Activated naive CD8-positive, alpha-beta T cell treated with anti-CD3 and anti-CD28 coated beads for 36 hours (primary cell): ENCODE results near the gene ELAVL1. TPM values are rescaled to one million over a fixed set of nuclear protein-coding genes. Genes with fewer than 3 reads are reported as not detected.

Source experiments
- DNase-seq: peaks from one replicate; pipeline ENCODE4 v3.0.0; 2021
- H3K27ac Mint-ChIP-seq: one replicate; pipeline ENCODE4 v1.8.0; 2022; ENCODE audit warnings: mild to moderate bottlenecking, moderate library complexity, mixed read lengths
- H3K27me3 Mint-ChIP-seq: one replicate; pipeline ENCODE4 v1.8.0; 2022; ENCODE audit warnings: mild to moderate bottlenecking, mixed read lengths
- H3K36me3 Mint-ChIP-seq: one replicate; pipeline ENCODE4 v1.8.0; 2021; ENCODE audit warnings: mild to moderate bottlenecking, mixed read lengths
- H3K4me1 Mint-ChIP-seq: one replicate; pipeline ENCODE4 v1.8.0; 2021; ENCODE audit warnings: mixed read lengths
- H3K4me3 Mint-ChIP-seq: one replicate; pipeline ENCODE4 v1.8.0; 2022; ENCODE audit warnings: mild to moderate bottlenecking, moderate library complexity, mixed read lengths
- H3K9me3 Mint-ChIP-seq: one replicate; pipeline ENCODE4 v1.8.0; 2022; ENCODE audit warnings: mixed read lengths
- total RNA-seq, 2 experiments: library from RNA; stranded (reverse); gene quantifications; one replicate each; pipeline ENCODE4 v1.2.3, GENCODE V29; 2021

Gene ELAVL1
- total RNA-seq, 2 experiments from 2014 or later: 169 to 172 TPM

- H3K36me3 Mint-ChIP-seq: peaks cover 24% of the 10 kb centered on the region
- H3K9me3 Mint-ChIP-seq: no peaks in the 10 kb centered on the region
- no peak for DNase-seq
- H3K4me1 Mint-ChIP-seq: peaks cover 59% of the 10 kb centered on the region
- no peak overlapping the region for H3K27ac Mint-ChIP-seq
- no peak overlapping the region for H3K4me3 Mint-ChIP-seq
- no peaks in the 10 kb centered on the region for H3K27me3 Mint-ChIP-seq
Measured at GRCh38 chr19:7997809-7998480, 7.5 kb downstream of the ELAVL1 start.

DNA sequence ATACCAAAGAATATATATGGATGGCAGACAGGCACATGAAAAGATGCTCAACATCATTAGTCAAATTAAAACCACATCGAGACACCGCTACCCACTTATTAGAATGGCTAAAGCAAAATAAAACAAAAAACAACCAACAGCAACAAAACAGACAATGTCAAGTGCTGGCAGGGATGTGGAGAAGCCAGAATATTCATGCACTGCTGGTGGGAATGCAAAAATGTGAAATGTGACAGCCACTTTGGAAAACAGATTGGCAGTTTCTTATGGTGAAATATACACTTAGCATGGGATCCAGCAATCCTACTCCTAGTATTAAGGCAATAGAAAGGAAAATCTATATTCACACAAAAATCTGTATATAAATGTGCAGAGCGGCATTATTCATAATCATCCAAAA, 8.6 kb downstream of the ELAVL1 start:
- no peak for DNase-seq
- Mint-ChIP-seq H3K4me3 (no peak overlapping the region), H3K4me1 (peaks cover 53% of the 10 kb centered on the region), H3K27me3 (no peaks in the 10 kb centered on the region), H3K9me3 (no peaks in the 10 kb centered on the region), H3K27ac (no peak overlapping the region), H3K36me3 (peaks cover 16% of the 10 kb centered on the region)

DNA sequence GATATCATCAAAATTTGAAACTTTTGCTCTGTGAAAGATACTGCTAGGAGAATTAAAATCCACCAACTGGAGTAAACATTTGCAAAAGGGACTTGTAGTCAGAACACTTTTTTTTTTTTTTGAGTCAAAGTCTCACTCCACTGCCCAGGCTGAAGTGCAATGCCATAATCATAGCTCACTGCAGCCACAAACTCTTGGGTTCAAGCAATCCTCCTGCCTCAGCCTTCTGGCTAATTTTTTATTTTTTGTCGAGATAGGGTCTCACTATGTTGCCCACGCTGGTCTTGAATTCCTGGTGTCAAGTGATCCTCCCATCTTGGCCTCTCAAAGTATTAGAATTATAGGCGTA, 9.7 kb downstream of the ELAVL1 start:
- Mint-ChIP-seq H3K9me3 (no peaks in the 10 kb centered on the region), H3K4me1 (peaks cover 43% of the 10 kb centered on the region), H3K27me3 (no peaks in the 10 kb centered on the region), H3K27ac (no peak overlapping the region), H3K4me3 (no peak overlapping the region), H3K36me3 (peaks cover 17% of the 10 kb centered on the region)
- DNase-seq: no peak

DNA sequence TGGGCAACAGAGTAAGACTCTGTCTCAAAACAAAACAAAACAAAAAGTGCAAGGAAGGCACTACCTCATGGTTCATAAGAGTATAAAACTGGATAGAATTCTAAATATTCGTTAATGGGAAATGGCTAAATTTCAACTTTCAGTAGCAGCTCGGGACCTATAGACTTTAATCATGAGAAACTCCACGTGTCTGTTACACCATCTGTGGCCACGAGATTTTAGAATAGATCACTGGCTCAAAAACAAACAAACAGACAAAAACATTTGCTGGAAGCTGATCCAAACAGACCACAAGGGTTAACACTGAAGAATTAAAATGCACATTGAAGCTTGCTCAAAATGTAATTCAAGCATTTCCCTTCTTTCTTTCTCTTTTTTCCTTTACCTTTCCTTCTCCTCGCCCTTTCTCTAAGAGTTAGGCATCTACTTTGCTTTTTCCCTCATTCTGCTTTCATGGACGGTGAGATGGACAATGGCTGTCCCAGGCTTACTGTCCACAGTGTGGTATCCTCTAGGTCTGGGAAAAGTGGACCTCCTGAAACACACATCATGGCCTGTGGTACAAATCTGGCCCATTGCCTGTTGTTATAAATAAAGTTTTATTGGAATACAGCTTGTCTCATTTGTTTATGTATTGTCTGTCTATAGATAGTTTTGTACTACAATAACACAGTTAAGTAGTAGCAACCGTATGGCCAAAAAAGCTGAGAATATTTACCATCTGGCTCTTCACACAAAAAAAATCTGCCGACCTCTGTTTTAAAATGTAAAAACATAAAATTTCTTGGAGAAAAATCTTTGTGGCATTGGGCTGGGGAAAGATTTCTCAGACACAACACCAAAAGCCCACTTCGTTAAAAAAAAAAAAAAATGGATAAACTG, 10.3 kb downstream of the ELAVL1 start:
- no peak overlapping the region for H3K4me3 Mint-ChIP-seq
- peaks cover 16% of the 10 kb centered on the region for H3K36me3 Mint-ChIP-seq
- H3K4me1 Mint-ChIP-seq: peaks cover 42% of the 10 kb centered on the region
- H3K9me3 Mint-ChIP-seq: no peaks in the 10 kb centered on the region
- no peak overlapping the region for H3K27ac Mint-ChIP-seq
- DNase-seq: no peak
- no peaks in the 10 kb centered on the region for H3K27me3 Mint-ChIP-seq

- Mint-ChIP-seq H3K36me3 (peaks cover 11% of the 10 kb centered on the region), H3K4me3 (no peak overlapping the region), H3K27ac (no peak overlapping the region), H3K9me3 (no peaks in the 10 kb centered on the region), H3K27me3 (no peaks in the 10 kb centered on the region), H3K4me1 (peaks cover 36% of the 10 kb centered on the region)
- DNase-seq: no peak
Measured at GRCh38 chr19:7994114-7994513, 11.3 kb downstream of the ELAVL1 start.

DNA sequence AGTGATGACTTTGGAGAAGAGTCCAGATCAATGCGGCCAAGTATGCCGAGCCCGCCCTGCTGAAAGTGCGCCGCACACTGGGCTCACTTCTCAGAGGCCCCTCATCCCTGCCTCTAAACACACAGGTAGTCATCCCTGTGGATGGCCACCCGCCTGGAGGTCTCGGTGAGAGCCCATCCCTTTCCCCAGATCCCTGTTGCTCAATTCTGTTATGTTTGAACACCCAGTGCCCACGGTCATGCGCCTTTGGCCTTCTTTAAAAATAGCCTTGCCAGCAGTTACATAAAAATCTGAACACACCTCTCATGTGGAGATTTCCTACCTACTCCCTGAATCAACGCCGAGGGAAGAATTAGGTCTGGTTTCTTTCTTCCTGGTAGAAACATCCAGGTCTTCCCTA, 11.9 kb downstream of the ELAVL1 start:
- peaks cover 36% of the 10 kb centered on the region for H3K4me1 Mint-ChIP-seq
- H3K9me3 Mint-ChIP-seq: no peaks in the 10 kb centered on the region
- no peak for DNase-seq
- no peak overlapping the region for H3K4me3 Mint-ChIP-seq
- H3K27ac Mint-ChIP-seq: no peak overlapping the region
- no peaks in the 10 kb centered on the region for H3K27me3 Mint-ChIP-seq
- H3K36me3 Mint-ChIP-seq: peaks cover 14% of the 10 kb centered on the region

GRCh38 chr19:7992575-7992974, 12.9 kb downstream of the ELAVL1 start:
- Mint-ChIP-seq H3K27me3 (no peaks in the 10 kb centered on the region), H3K9me3 (no peaks in the 10 kb centered on the region), H3K27ac (no peak overlapping the region), H3K4me1 (peaks cover 31% of the 10 kb centered on the region), H3K4me3 (no peak overlapping the region), H3K36me3 (peaks cover 22% of the 10 kb centered on the region)
- DNase-seq: no peak

DNA sequence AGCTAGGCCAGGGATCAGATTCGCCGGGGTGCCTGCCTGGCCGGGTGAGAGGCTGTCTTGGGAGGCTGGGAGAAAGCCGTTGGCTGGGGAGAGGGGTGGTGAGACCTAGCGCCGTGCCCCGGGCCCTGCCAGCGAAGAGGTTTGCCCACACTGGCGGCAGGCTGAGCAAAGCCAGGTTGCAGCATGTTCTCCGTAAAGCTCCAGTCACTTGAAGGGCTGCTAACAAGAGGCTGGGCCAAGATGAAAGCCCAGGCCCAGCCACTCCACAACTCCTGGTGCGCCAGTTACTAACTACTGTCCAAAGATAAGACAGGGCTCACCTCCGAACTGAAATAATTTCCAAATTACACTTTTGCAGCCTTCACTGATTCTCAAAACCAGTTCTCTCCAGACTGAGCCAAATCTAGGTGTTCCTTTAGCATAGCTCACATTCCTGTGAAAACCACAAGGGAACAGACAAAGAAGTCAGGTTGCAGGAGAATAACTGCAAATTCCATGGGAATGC, 16.3 kb downstream of the ELAVL1 start:
- Mint-ChIP-seq H3K9me3 (no peaks in the 10 kb centered on the region), H3K4me3 (no peak overlapping the region), H3K27me3 (no peaks in the 10 kb centered on the region), H3K36me3 (peaks cover 25% of the 10 kb centered on the region), H3K4me1 (peaks cover 15% of the 10 kb centered on the region), H3K27ac (no peak overlapping the region)
- DNase-seq: no peak

GRCh38 chr19:7988307-7988706, 17.1 kb downstream of the ELAVL1 start:
- Mint-ChIP-seq H3K27ac (no peak overlapping the region), H3K4me3 (no peak overlapping the region), H3K36me3 (peaks cover 30% of the 10 kb centered on the region), H3K27me3 (no peaks in the 10 kb centered on the region), H3K4me1 (peaks cover 11% of the 10 kb centered on the region), H3K9me3 (no peaks in the 10 kb centered on the region)
- no peak for DNase-seq

- Mint-ChIP-seq H3K4me1 (peaks cover 7% of the 10 kb centered on the region), H3K36me3 (peaks cover 33% of the 10 kb centered on the region), H3K27me3 (no peaks in the 10 kb centered on the region), H3K4me3 (no peak overlapping the region), H3K27ac (peak overlapping the region; percentile 2), H3K9me3 (no peaks in the 10 kb centered on the region)
- no peak for DNase-seq
Measured at GRCh38 chr19:7987114-7987768, 18.2 kb downstream of the ELAVL1 start.

DNA sequence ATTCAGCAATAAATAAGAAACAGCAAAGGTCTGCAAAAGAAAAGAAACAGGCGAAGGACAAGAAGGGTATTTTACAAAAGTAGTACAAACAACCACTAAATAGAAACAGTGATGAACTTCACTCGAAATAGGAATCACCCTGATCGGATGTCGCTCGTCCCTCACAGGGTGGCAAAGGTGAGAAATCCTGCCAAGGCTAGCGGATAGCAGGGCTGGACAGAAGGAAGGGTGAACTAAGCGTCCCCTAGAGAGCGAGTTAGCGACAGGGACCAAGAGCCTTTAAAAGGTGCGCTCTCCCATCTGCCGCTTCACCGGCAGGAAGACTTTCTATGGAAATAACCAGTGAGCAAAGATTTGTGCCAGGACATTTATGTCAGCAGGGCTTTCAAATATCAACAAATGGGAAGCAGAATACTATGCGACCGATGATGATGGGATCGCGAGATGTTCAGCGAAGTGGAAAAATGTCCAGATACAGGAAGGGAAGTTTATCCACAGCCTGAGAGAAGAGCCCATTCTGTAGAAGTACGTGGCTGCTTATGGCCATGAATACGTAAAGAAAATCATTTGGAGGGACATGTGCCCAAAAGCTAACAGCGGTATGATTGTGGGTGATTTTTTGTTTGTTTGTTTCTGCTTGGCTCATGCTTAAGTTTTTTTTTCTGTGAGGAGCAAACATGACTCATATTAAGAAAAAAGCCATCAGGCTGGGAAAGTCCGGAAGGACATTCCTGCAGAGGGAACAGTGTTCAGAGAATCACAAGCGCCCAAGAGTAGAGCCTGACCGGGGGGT, 18.9 kb downstream of the ELAVL1 start:
- peaks cover 32% of the 10 kb centered on the region for H3K36me3 Mint-ChIP-seq

DNA sequence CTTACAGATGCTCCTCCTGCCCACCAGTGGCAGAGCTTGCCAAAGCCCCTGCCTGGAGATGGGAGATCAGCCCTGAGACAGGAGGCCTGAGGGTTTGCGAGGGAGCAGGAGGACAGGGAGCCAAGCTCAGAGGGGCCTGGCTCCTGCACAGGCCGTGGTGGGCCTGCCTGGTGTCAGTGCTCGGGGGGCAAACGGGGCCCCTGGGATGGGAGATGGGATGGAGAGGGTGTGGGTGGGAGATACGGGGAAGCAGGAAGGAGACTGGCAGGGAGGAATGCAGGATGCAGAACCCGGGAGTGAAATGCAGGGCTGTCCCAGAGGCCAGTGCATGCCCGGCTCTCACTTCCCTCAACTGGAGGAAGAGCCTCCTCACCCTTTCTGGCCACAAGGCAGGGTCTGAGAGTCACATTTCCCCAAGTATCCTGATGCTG, 19.9 kb downstream of the ELAVL1 start:
- Mint-ChIP-seq H3K27ac (no peak overlapping the region), H3K27me3 (no peaks in the 10 kb centered on the region), H3K36me3 (peaks cover 28% of the 10 kb centered on the region), H3K9me3 (no peaks in the 10 kb centered on the region), H3K4me1 (peaks cover 6% of the 10 kb centered on the region), H3K4me3 (no peak overlapping the region)
- no peak for DNase-seq

More for the DNA sequence above, 18.9 kb downstream of the ELAVL1 start:
- no peaks in the 10 kb centered on the region for H3K27me3 Mint-ChIP-seq
- H3K27ac Mint-ChIP-seq: no peak overlapping the region
- peaks cover 6% of the 10 kb centered on the region for H3K4me1 Mint-ChIP-seq
- no peak overlapping the region for H3K4me3 Mint-ChIP-seq
- DNase-seq: no peak
- no peaks in the 10 kb centered on the region for H3K9me3 Mint-ChIP-seq

- H3K27me3 Mint-ChIP-seq: no peaks in the 10 kb centered on the region
- no peak overlapping the region for H3K4me3 Mint-ChIP-seq
- H3K9me3 Mint-ChIP-seq: no peaks in the 10 kb centered on the region
- H3K27ac Mint-ChIP-seq: no peak overlapping the region
- H3K36me3 Mint-ChIP-seq: peaks cover 29% of the 10 kb centered on the region
- H3K4me1 Mint-ChIP-seq: peaks cover 6% of the 10 kb centered on the region
- DNase-seq: no peak
Measured at GRCh38 chr19:7983995-7984837, 21.2 kb downstream of the ELAVL1 start.
